Suppressor macrophage treated with lipopolysaccharide for 1 hour (primary cell): ENCODE measurements around the gene MYLK.
"Not testable (repeated sequence)": the region's sequence is repeated elsewhere in the genome, so short reads cannot be mapped to it uniquely, and the experiment has no call there.

Experiments used
- DNase-seq, 3 donors: peaks; one replicate each; pipeline ENCODE4 v3.0.0-alpha.2; 2020 to 2022

MYLK gene

GRCh38 chr3:123884203-123884831 lies at the start of gene MYLK:
TSS of gene MYLK (minus strand) at chr3:123884332. CDS start at chr3:123793841, 90,491 bp downstream.
- peak; percentile 77 to 90 (median 88) for DNase-seq

DNA sequence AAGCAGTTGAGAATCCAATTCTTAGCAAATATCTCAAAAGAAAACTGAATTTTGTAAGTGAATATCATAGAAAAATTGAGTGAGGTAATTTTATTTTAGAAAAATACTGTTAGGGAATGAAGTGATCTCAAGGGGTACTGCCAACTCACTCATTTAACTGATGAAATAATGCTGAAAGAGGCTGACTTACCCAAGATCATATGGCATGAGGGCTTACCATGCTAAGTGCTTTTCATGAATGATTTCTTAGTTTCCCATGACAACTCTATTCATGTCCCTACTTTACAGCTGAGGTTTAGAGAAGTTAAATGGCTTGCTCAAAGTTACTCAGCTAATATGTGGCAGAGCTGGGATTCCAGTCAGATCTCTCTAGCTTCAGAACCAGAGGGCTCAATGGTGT lies 46.3 kb upstream of the MYLK start:
- no peak for DNase-seq

DNA sequence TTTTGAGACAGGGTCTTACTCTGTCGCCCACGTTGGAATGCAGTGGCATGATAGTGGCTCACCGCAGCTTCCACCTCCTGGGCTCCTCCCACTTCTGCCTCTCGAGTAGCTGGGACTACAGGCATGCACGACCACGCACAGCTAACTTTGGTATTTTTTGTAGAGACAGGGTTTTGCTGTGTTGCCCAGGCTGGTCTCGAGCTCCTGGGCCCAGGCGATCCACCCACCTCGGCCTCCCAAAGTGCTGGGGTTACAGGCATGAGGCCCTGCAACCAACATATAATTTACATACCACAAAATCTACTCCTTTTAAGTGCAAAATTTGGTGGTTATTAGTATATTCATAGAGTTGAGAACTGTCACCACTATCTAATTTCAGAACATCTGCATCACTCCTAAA lies 45.2 kb upstream of the MYLK start:
- no peak for DNase-seq

DNA sequence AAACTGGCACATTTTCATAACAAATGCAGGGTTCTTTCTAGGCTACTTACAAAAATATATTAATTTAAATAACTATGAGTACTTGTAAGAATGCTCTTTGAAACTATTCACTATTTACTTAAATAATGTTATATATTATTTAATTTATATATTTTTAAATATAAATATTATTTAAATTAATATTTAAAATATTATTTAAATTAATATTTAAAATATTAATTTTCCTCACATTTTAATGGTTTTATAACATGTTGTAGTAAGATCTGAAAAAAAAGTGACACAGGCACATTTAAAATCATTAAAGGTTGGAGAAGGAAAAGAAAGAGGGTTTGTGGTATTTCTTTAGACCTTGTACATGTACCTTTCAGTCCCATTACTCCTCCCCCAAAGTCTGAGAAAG lies 42.3 kb upstream of the MYLK start:
- DNase-seq, result no peak

- DNase-seq, result no peak
These were observed 36.7 kb upstream of the MYLK start for GRCh38 chr3:123920868-123921267.

DNA sequence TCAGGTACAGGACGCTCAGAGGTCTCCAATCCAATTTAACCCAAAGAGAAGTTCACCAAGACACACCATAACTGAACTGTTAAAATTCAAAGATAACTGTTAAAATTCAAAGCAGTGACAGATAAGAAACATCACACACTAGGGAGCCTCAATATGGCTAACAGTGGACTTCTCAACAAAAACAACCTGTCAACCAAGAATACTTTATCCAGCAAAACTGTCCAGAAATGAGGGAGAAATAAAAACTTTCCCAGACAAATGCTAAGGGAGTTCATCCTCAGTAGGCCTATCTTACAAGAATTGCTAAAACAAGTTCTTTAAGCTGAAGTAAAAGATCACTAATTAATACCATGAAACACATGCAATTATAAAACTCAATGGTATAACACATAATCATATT lies 36.3 kb upstream of the MYLK start:
- DNase-seq, result no peak

DNA sequence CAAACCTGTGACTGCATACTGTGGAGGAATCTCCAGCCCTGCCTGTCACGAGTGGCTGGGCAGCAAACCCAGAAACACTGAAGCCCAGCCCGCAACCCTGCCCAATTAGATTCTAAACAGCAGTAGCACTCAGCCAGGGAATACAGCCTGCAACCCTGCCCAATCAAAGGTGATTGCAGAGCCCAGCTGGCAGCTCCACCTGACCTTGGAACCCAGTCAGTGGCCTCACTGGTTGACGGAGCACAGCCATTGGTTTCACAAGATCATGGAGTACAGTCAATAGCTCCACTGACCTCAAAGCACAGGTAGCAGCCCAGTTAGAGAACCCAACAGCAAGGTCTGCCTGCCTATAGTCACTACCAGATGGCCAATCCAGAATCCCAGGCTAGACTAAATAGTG lies 35.2 kb upstream of the MYLK start:
- no peak for DNase-seq

DNA sequence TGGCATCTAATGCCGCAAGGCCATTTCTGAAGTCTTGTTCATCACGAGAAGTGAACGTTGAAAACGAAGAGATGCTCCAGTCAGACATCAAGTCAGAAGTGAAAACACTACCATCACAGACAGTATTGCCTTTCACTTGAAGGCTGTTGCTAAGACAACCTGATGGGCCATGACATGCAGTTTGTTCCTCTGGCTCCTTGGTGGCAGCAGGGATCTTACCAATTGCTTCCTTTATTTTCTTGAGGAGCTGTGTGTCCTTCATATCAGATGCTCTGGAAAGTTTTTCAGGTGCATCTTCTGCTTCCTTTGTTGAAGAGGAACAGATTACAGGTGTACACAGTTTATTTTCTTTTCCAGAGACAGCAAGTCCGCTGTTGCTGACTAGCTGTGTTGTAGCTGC lies 30.7 kb upstream of the MYLK start:
- DNase-seq, result no peak

DNA sequence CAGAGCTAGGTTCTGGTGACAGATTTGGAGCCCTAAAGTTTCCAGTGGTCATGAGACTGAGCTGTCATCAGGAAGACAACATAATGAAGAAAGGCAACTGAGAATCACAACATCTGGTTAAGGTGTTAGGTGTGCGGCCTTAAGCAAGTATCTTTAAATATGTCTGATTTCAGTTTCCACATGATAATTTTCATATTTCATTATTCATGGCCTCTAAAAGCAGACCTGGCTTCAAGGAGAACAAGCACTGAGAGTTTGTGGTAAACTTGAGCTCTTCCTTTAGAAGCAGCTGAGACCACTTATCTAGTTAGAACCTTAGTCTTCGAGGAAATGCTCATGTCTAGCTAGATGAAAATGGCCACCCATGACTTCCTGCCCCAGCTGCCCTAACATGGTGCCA lies 25.7 kb upstream of the MYLK start:
- no peak for DNase-seq

- DNase-seq, result no peak
These were observed 23.6 kb upstream of the MYLK start for GRCh38 chr3:123907720-123908119.

- no peak for DNase-seq
These were observed 15.3 kb upstream of the MYLK start for GRCh38 chr3:123899300-123899865.

DNA sequence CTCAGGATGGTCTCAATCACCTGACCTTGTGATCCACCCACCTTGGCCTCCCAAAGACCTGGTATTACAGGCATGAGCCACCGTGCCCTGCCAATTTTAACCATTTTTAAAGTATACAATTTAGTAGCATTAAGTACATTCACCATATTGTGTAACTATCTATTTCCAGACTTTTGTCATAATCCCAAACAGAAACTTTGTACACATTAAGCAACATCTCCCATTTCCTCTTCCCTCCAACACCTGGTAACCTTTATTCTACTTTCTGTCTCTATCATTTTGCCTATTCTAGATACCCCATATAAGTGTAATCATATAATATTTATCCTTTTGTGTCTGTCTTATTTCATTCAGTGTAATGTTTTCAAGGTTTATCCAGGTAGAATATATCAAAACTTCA lies 8.9 kb upstream of the MYLK start:
- DNase-seq, result no peak

- DNase-seq, result no peak
These were observed 8.1 kb upstream of the MYLK start for GRCh38 chr3:123892195-123892594.

DNA sequence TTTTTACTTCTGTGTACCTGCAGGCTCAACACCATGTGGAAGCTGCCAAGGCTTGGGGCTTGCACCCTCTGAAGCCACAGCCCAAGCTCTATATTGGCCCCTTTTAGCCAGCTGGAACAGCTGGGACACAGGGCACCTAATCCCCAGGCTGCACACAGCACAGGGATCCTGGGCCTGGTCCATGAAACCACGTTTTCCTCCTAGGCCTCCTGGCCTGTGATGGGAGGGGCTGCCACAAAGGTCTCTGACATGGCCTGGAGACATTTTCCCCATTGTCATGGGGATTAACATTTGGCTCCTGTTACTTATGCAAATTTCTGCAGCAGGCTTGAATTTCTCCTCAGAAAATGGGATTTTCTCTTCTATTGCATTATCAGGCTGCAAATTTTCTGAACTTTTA lies 6.9 kb upstream of the MYLK start:
- not testable (repeated sequence) for DNase-seq

DNA sequence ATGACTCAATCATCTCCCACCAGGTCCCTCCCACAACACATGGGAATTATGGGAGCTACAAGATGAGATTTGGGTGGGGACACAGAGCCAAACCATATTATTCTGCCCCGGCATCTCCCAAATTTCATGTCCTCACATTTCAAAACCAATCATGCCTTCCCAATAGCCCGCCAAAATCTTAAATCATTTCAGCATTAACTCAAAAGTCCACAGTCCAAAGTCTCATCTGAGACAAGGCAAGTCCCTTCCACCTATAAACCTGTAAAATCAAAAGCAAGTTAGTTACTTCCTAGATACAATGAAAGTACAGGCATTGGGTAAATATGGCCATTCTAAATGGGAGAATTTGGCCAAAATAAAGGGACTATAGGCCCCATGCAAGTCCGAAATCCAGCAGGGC lies 6.0 kb upstream of the MYLK start:
- not testable (repeated sequence) for DNase-seq

- DNase-seq, result no peak
These were observed 861 bp upstream of the MYLK start for GRCh38 chr3:123884993-123885392.

- peak in 1 of 3 donors; percentile 8 for DNase-seq
These were observed 380 bp downstream of the MYLK start for GRCh38 chr3:123883701-123884202.

GRCh38 chr3:123883111-123883510 lies 1.0 kb downstream of the MYLK start:
- no peak for DNase-seq

- no peak for DNase-seq
These were observed 2.4 kb downstream of the MYLK start for GRCh38 chr3:123881771-123882170.

GRCh38 chr3:123880998-123881561 lies 3.1 kb downstream of the MYLK start:
- peak in 2 of 3 donors; percentile 35 to 40 for DNase-seq

GRCh38 chr3:123878807-123879206 lies 5.3 kb downstream of the MYLK start:
- no peak for DNase-seq

- no peak for DNase-seq
These were observed 6.2 kb downstream of the MYLK start for GRCh38 chr3:123877965-123878364.

GRCh38 chr3:123877466-123877865 lies 6.7 kb downstream of the MYLK start:
- DNase-seq, result no peak

DNA sequence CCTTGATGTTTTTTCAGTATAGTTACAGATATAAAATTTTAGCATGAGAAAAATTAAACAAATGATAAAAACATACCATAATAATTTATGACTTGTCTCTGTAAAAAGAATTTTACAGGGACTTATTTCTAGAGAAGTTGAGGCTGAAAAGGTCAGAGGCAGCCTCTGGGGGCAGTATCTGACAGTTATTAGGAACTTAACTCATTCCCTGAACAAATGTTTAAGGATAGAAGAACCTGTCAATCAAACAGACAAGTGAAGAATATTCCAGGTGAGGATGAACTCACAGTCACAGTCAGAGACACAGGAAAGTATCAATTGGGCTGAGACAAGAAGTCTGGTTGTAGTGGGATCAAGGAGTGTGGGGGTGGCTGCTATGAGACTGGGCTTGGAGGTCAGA lies 7.3 kb downstream of the MYLK start:
- peak in 2 of 3 donors; percentile 7 to 9 for DNase-seq

DNA sequence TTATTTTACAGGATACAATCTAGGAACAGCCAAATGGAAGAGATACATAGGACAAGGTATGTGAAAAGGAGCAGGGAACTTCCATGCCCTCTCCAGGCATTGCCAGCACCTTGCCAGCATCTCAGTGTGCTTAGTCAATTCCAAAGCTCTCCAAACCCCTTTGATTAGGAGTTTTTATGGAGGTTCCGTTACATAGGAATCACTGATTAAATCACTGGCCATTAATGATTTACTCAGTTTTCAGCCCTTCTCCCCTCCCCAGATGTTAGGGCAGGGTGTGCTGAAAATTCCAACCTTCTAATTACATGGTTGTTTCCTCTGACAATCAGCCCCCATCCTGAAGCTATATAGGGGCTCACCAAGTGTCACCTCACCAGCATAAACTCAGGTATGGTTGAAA lies 11.5 kb downstream of the MYLK start:
- DNase-seq, result no peak
